GM19240 (cell line): Measurements from ENCODE around the gene KLHDC7B.

Source experiments
- DNase-seq: peaks from one replicate; pipeline ENCODE4 v3.0.0; 2011; ENCODE audit warnings: low spot score; ENCODE audit not compliant: insufficient read length

The KLHDC7B gene

GRCh38 chr22:50547263-50547985 lies 1.7 kb downstream of the KLHDC7B start:
- DNase-seq, result no peak

GRCh38 chr22:50548040-50548920 lies 2.6 kb downstream of the KLHDC7B start:
- no peak for DNase-seq

GRCh38 chr22:50548921-50549790 lies 3.5 kb downstream of the KLHDC7B start:
- no peak for DNase-seq

GRCh38 chr22:50550395-50550794 lies 4.7 kb downstream of the KLHDC7B start:
- no peak for DNase-seq

GRCh38 chr22:50551160-50551752 lies 5.6 kb downstream of the KLHDC7B start:
- no peak for DNase-seq

- DNase-seq, result no peak
These were observed 7.6 kb downstream of the KLHDC7B start for GRCh38 chr22:50553310-50553709.

- DNase-seq, result no peak
These were observed 11.0 kb downstream of the KLHDC7B start for GRCh38 chr22:50556703-50557102.

- no peak for DNase-seq
These were observed 14.3 kb downstream of the KLHDC7B start for GRCh38 chr22:50560034-50560433.

- no peak for DNase-seq
These were observed 16.0 kb downstream of the KLHDC7B start for GRCh38 chr22:50561401-50562358.

GRCh38 chr22:50562523-50563412 lies 17.1 kb downstream of the KLHDC7B start, which contains the start of gene SYCE3:
TSS of gene SYCE3 (minus strand) at chr22:50562919. CDS start at chr22:50556405, 6,514 bp downstream.
- peak; percentile 95 for DNase-seq

- DNase-seq, result no peak
These were observed 17.9 kb downstream of the KLHDC7B start for GRCh38 chr22:50563413-50564160.

- no peak for DNase-seq
These were observed 18.6 kb downstream of the KLHDC7B start for GRCh38 chr22:50564289-50564688.

- DNase-seq, result no peak
These were observed 22.1 kb downstream of the KLHDC7B start for GRCh38 chr22:50567721-50568252.

GRCh38 chr22:50568626-50569025 lies 22.9 kb downstream of the KLHDC7B start:
- no peak for DNase-seq

- DNase-seq, result no peak
These were observed 23.4 kb downstream of the KLHDC7B start for GRCh38 chr22:50569041-50569459.

GRCh38 chr22:50569896-50570535 lies 24.3 kb downstream of the KLHDC7B start:
- DNase-seq, result no peak

GRCh38 chr22:50570861-50571260 lies 25.2 kb downstream of the KLHDC7B start:
- no peak for DNase-seq
